ENCODE data around the gene NKTR. TPM values are rescaled to one million over a fixed set of nuclear protein-coding genes. Genes with fewer than 3 reads are reported as not detected.

Gene NKTR
- polyA plus RNA-seq, 1 donor from 2014 or later, result 14.7 TPM

DNA sequence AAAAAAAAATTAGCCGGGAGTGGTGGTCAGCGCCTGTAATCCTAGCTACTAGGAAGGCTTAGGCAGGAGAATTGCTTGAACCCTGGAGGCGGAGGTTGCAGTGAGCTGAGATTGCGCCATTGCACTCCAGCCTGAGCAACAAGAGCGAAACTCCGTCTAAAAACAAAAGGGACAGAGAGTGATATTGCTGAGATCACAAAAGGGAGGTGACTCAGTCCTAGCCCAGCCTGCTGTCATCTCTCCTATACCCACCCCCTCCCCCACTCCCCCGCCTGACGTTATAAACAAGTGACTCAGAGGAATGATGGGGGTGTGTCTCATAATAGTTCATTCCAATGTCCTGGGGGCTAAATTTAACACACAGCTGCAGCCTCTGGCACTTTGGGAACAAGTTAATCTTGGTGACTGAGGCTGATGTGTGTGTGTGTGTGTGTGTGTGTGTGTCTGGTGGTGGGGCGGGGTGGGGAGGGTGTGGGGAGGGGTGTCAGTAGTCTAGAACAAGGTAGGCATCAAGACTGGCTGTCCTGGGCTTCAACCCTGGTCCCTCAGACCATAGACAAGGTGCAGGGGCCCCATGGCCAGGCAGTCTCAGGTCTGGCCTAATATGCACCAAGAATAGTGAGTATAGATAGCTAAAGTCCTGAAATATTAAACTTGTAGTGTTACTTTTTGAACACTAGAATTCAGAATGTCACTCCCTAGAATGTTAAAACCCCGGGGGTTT, 83.6 kb downstream of the NKTR start:
- H3K36me3 Mint-ChIP-seq, result peaks cover 2% of the 10 kb centered on the region
- H3K9me3 Mint-ChIP-seq, result peaks cover 0 to 2% (median under 1%) of the 10 kb centered on the region in 3 donors
- H3K27ac Mint-ChIP-seq, result no peak overlapping the region
- H3K4me1 Mint-ChIP-seq, result peaks cover 0 to 2% (median 0%) of the 10 kb centered on the region in 3 donors
- H3K4me3 Mint-ChIP-seq, result no peak overlapping the region
- H3K27me3 Mint-ChIP-seq, result peaks cover 19% of the 10 kb centered on the region

DNA sequence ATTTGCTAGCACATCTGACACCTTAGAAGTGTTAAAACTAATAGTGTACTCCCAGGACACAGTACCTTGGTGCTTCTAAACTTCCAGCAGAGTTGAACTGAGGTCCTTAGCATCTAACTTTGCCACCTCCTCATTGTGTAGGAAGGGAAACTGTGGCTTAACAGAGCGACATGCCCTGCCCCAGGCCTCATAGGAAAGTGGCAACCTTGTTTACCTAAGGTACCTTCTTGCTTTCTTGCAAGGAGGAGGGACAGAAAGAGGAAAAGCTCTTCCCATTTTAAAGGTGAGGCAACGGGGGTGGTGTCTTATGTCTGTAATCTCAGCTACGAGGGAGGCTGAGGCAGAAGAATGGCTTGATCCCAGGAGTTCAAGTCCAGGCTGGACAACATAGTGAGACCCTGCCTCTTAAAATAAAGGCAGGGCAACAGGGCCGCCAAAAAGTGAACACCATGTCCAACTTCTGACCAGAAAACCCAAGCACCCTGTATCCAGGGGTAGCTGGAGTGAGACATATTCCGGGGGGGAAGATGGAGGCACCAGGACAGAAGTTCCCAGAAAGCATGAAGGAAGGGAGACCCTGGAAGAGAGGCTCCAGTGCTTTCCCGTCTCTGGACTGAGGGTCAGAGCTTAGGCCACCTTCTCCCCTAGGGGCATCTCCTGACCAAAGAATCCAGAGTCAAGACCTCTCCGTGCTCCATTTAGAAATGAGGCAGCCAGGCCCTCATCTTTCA, 84.3 kb downstream of the NKTR start:
- H3K9me3 Mint-ChIP-seq, result no peaks in the 10 kb centered on the region
- peaks cover 0 to 2% (median 0%) of the 10 kb centered on the region in 3 donors for H3K4me1 Mint-ChIP-seq
- H3K27ac Mint-ChIP-seq, result no peak overlapping the region
- no peak overlapping the region for H3K4me3 Mint-ChIP-seq
- H3K36me3 Mint-ChIP-seq, result peaks cover 2% of the 10 kb centered on the region
- peaks cover 19% of the 10 kb centered on the region for H3K27me3 Mint-ChIP-seq

DNA sequence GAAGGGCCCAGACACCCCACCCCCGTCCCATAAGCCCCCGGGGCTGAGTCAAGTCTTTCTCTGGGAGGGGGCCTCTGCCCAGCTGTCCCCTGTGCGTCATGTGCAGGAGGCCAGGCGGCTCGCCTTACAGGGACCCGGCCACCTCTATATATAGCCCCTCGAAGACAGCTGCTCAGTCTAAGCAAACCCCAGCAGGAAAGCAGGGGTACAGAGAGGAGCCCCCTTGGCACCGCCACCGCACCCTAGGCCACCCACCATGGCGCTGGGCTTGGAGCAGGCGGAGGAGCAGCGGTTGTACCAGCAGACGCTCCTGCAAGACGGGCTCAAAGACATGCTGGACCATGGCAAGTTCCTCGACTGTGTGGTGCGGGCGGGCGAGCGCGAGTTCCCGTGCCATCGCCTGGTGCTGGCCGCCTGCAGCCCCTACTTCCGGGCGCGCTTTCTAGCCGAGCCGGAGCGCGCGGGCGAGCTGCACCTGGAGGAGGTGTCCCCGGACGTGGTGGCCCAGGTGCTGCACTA, 84.9 kb downstream of the NKTR start, which contains the start of gene KLHL40:
Gene KLHL40 (plus strand): TSS at position 175 of the 519 bp plus-strand sequence. CDS start 82 bp downstream, at position 257.
- Mint-ChIP-seq H3K9me3 (no peaks in the 10 kb centered on the region), H3K27me3 (peaks cover 19% of the 10 kb centered on the region), H3K4me3 (no peak within 1 kb of the TSS), H3K27ac (no peak within 1 kb of the TSS), H3K36me3 (peaks cover 2% of the 10 kb centered on the region), H3K4me1 (peaks cover 0 to 2% (median 0%) of the 10 kb centered on the region in 3 donors)

DNA sequence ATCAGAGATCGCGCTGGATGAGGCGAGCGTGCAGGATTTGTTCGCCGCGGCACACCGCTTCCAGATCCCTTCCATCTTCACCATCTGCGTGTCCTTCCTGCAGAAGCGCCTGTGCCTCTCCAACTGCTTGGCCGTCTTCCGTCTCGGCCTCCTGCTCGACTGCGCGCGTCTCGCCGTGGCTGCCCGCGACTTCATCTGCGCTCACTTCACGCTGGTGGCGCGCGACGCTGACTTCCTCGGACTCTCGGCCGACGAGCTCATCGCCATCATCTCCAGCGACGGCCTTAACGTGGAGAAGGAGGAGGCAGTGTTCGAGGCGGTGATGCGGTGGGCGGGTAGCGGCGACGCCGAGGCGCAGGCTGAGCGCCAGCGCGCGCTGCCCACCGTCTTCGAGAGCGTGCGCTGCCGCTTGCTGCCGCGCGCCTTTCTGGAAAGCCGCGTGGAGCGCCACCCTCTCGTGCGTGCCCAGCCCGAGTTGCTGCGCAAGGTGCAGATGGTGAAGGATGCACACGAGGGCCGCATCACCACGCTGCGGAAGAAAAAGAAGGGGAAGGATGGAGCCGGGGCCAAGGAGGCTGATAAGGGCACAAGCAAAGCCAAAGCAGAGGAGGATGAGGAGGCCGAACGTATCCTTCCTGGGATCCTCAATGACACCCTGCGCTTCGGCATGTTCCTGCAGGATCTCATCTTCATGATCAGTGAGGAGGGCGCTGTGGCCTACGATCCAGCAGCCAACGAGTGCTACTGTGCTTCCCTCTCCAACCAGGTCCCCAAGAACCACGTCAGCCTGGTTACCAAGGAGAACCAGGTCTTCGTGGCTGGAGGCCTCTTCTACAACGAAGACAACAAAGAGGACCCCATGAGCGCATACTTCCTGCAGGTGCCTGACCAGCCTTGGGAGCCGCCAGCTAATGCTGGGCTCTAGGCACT, 85.7 kb downstream of the NKTR start:
- Mint-ChIP-seq H3K4me1 (peaks cover 0 to 2% (median 0%) of the 10 kb centered on the region in 3 donors), H3K27ac (no peak overlapping the region), H3K9me3 (no peaks in the 10 kb centered on the region), H3K27me3 (peaks cover 19% of the 10 kb centered on the region), H3K36me3 (peaks cover 2% of the 10 kb centered on the region), H3K4me3 (no peak overlapping the region)

DNA sequence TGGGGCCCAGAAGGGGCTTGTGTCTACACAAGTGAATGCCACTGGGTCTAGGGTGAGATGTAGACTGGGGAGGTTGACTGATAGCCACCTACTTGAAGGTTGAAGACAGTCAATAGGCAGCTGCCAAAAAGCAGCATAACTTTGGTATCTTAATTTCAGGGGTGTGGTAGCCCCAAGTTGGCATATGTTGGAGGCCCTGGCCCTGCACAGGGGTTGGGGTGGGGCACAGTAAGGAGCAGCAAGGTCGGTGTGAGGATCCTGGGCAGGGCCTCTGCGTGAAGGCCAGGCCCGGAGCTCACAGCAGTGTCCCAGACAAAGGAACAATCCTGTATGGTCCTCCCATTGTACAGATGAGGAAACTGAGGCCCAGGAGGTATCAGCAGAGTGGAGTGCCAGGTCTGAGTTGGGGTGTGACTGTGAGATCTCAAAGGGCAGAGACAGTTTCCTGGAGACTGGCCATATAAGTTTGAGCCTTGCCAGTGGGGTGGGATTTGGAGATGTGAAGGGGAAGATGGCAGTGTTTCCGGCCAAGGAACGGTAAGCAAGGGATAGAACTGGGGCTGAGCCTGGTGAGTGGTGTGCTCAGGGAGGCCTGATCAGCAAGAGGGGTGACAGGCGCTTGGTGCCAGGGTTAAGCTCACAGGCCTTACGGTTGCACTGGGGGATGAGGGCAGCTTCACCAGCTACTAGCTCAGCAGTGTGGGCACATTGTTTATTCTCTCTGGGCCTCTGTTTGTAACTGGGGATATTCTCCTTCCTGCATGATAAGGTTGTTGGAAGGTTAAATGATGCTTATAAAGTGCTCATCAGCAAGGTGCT, 86.6 kb downstream of the NKTR start:
- peaks cover 0 to 2% (median 0%) of the 10 kb centered on the region in 3 donors for H3K4me1 Mint-ChIP-seq
- H3K4me3 Mint-ChIP-seq, result peak overlapping the region in 1 of 4 donors; percentile 39
- no peaks in the 10 kb centered on the region for H3K9me3 Mint-ChIP-seq
- peaks cover 19% of the 10 kb centered on the region for H3K27me3 Mint-ChIP-seq
- H3K27ac Mint-ChIP-seq, result no peak overlapping the region
- H3K36me3 Mint-ChIP-seq, result peaks cover 2% of the 10 kb centered on the region

DNA sequence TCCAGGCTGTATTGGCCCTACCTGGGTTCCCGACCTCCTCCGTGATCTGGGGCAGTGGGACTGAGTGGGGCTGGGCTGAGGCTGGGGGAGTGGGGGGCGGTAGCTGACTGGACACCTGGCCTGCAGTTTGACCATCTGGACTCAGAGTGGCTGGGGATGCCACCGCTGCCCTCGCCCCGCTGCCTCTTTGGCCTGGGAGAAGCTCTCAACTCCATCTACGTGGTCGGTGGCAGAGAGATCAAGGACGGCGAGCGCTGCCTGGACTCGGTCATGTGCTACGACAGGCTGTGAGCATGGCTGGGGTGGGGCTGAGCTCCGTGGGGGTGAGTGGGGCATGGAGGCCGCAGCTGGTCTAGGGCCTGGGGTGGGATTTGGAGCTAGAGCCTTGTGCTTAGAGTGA, 87.5 kb downstream of the NKTR start:
- Mint-ChIP-seq H3K27ac (no peak overlapping the region), H3K4me1 (peaks cover 0 to 2% (median 0%) of the 10 kb centered on the region in 3 donors), H3K27me3 (peaks cover 16% of the 10 kb centered on the region), H3K36me3 (no peaks in the 10 kb centered on the region), H3K4me3 (no peak overlapping the region), H3K9me3 (no peaks in the 10 kb centered on the region)

DNA sequence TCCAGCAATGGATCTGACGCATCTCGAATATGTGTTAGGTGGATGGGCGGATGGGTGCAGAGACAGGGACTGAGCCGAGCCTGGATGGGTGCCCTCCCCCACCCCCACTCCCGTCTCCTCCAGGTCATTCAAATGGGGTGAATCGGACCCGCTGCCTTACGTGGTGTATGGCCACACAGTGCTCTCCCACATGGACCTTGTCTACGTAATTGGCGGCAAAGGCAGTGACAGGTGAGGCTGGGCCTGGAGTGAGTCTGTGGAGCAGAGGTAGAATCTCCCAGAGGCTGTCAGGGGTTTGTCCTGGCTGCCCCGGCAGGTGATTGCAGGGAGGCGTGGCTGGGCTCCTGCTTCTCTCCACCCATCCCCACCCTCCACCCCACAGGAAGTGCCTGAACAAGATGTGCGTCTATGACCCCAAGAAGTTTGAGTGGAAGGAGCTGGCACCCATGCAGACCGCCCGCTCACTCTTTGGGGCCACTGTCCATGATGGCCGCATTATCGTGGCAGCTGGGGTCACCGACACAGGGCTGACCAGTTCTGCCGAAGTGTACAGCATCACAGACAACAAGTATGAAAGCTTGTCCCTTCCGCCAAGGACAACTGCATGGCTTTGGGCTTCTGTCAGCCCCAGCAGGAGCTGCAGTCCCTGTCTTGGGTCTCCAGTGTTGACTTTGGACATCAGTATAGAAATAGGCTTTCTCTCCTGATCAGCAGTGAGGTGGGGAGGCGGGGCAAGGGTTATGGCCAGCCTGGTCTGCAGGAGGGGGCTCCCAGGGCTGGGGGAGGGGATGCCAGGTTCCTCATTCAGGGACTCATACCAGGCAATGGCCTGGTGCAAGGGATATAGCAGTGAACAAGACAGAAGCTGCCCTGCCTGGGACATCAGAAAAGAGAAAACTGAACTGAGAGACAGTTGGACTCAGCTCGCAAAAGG, 88.3 kb downstream of the NKTR start:
- H3K4me3 Mint-ChIP-seq, result no peak overlapping the region
- H3K27ac Mint-ChIP-seq, result no peak overlapping the region
- no peaks in the 10 kb centered on the region for H3K9me3 Mint-ChIP-seq
- peaks cover 0 to 2% (median 0%) of the 10 kb centered on the region in 3 donors for H3K4me1 Mint-ChIP-seq
- peaks cover 15% of the 10 kb centered on the region for H3K27me3 Mint-ChIP-seq
- no peaks in the 10 kb centered on the region for H3K36me3 Mint-ChIP-seq

DNA sequence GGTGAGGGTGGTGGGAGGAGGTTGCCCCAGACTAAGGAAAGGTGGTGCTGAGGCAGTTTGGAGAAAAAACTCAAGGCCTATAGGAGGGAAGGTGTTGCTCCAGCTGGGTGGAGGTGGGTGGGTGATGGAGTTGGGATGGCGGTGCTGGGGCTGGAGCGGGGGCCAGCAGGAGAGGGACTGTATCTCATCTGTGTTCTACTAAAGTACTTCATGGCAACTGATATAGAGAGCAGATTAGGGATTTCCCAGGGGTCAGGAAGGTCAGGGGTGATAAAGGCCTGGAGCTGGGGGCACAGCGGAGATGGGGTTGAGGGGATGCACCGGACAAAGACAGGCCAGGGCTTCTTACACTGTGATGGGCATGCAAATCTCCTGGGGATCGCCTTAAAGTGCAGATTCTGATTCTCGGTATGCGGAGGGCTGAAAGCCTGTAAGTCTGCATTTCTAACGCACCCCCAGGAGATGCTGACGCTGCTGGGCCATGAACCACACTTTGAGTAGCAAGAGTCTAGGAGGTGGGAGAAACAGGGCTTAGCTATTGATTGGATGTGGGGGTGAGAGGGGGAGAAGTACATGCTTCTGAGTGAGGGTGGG, 89.0 kb downstream of the NKTR start:
- Mint-ChIP-seq H3K4me1 (peaks cover 0 to 2% (median 0%) of the 10 kb centered on the region in 3 donors), H3K36me3 (no peaks in the 10 kb centered on the region), H3K27ac (no peak overlapping the region), H3K27me3 (peaks cover 14% of the 10 kb centered on the region), H3K9me3 (no peaks in the 10 kb centered on the region), H3K4me3 (no peak overlapping the region)

DNA sequence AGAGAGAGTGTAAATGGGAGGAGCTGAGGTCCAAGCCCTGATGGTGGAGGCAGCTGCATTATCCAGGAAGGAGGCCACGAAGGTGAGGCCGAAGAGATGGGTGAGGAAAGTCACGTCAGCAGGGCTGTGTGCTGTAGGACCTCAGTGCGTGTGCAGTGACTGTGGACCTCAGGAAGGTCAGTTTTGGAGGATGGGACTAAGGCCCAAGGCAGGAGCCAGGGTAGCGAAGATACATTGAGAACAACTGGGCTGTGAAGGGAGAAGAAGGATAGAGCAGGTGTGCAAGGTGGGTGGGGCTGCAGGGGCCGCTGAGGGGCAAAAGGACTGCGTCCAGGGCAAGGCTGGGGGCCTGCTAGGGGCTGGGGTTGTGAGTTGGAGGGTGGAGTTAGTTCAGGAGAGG, 89.7 kb downstream of the NKTR start:
- no peaks in the 10 kb centered on the region for H3K36me3 Mint-ChIP-seq
- no peak overlapping the region for H3K4me3 Mint-ChIP-seq
- peaks cover 12% of the 10 kb centered on the region for H3K27me3 Mint-ChIP-seq
- H3K4me1 Mint-ChIP-seq, result peaks cover 0 to 2% (median 0%) of the 10 kb centered on the region in 3 donors
- H3K9me3 Mint-ChIP-seq, result no peaks in the 10 kb centered on the region
- H3K27ac Mint-ChIP-seq, result no peak overlapping the region

DNA sequence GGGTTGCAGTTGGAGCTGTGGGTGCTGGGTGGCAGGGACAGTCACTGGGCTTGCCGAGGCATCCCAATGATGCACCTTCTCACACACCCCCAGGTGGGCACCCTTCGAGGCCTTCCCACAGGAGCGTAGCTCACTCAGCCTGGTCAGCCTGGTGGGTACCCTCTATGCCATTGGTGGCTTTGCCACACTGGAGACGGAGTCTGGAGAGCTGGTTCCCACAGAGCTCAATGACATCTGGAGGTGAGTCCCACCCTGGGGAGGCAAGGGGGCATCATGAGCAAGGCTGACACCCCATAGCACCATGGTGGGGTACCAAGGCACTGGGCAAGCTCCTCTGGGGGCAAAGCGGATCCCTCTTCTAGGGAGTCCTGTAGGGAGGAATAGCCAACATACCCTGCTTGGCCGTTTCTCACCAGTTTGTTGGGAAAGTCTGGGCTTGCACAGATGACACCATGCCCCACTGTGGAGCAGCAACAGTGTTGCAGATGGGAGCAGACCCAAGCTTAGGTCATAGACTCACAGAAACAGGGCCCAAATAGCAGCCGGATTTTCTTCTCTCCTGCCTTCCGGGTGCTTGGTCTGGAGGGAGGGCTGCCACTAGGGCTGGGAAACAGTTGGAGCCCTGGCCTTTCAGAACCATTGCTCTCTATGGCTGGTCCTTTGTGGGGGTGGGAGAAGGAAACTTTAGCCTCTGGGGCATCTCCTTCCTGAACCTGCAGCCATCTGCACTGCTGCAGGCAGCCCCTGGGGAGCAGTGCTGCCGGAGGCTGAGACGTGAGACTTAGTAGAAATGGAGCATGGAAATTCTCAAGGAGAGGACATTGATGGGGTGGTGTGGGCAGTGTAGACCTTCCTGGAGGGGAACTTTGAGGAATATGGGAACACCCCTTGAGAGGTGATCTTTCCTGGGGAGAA, 90.5 kb downstream of the NKTR start:
- H3K27ac Mint-ChIP-seq, result no peak overlapping the region
- no peaks in the 10 kb centered on the region for H3K36me3 Mint-ChIP-seq
- H3K27me3 Mint-ChIP-seq, result peaks cover 8% of the 10 kb centered on the region
- no peaks in the 10 kb centered on the region for H3K4me1 Mint-ChIP-seq
- no peak overlapping the region for H3K4me3 Mint-ChIP-seq
- H3K9me3 Mint-ChIP-seq, result no peaks in the 10 kb centered on the region

DNA sequence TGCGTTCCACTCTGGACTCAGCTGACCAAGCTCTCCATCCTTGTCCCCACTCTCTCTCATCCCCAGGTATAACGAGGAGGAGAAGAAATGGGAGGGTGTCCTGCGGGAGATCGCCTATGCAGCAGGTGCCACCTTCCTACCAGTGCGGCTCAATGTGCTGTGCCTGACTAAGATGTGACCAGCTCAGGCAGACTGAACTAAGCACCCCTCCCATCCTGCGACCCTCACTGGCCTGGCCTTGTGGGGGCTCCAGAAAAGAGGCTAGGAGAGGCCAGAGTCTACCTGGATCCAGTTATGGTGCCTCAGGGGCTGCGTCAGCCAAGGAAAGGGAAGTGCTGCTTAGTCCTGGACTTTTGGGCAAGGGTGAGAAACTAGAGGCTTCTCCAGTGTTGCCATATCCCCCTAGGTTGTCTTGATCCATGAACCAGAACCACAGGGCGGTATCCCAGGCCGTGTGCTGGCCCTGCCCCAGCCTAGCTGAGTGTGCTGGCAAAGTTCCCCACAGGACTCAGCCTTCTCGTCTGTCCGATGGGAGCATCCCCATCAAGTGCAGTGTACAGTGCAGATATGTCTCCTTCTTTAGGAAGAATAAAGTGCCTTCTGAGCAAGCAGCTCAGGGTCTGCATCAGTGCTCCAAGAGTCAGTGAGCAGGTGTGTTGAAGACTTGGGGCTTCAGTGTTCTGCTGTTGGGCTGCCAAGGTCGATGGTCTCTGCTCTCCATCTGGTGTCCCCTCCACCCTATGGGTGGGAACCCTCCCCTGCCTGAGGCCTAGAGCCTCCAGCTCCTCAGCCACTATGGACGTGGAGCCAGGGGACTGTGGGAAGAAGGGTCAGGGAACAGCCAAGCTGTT, 91.6 kb downstream of the NKTR start:
- Mint-ChIP-seq H3K9me3 (no peaks in the 10 kb centered on the region), H3K36me3 (no peaks in the 10 kb centered on the region), H3K27ac (no peak overlapping the region), H3K27me3 (peaks cover 2% of the 10 kb centered on the region), H3K4me3 (no peak overlapping the region), H3K4me1 (no peaks in the 10 kb centered on the region)

All from IgD-negative memory B cell (primary cell).